HG03432 (cell line): ENCODE measurements around the gene PATL1.
A peak's percentile ranks its signal among the peaks of the same experiment; 100 is the strongest.
"Not testable (repeated sequence)": the region's sequence is repeated elsewhere in the genome, so short reads cannot be mapped to it uniquely, and the experiment has no call there.

ENCODE experiments used
- ATAC-seq: cut with Tn5 transposase; IDR thresholded peaks from one replicate; pipeline ENCODE4 v1.9.1; 2021; ENCODE audit warnings: mild to moderate bottlenecking, moderate library complexity; ENCODE audit not compliant: unreplicated experiment

Gene PATL1

GRCh38 chr11:59678118-59678812 lies 9.4 kb upstream of the PATL1 start:
- ATAC-seq, result no peak

- no peak for ATAC-seq
Measured at GRCh38 chr11:59676205-59676604, 7.4 kb upstream of the PATL1 start.

GRCh38 chr11:59674291-59674690 lies 5.5 kb upstream of the PATL1 start:
- no peak for ATAC-seq

GRCh38 chr11:59673291-59673690 lies 4.5 kb upstream of the PATL1 start:
- no peak for ATAC-seq

- ATAC-seq, result no peak
Measured at GRCh38 chr11:59671471-59671870, 2.6 kb upstream of the PATL1 start.

GRCh38 chr11:59669611-59670009 lies 773 bp upstream of the PATL1 start:
- no peak for ATAC-seq

- ATAC-seq, result peak; percentile 36
Measured at GRCh38 chr11:59668188-59668949, 468 bp downstream of the PATL1 start.

GRCh38 chr11:59667812-59668187 lies 1.0 kb downstream of the PATL1 start:
- no peak for ATAC-seq

- no peak for ATAC-seq
Measured at GRCh38 chr11:59666969-59667368, 1.9 kb downstream of the PATL1 start.

- ATAC-seq, result no peak
Measured at GRCh38 chr11:59660621-59661020, 8.2 kb downstream of the PATL1 start.

GRCh38 chr11:59659981-59660380 lies 8.9 kb downstream of the PATL1 start:
- no peak for ATAC-seq

- ATAC-seq, result no peak
Measured at GRCh38 chr11:59658036-59658435, 10.8 kb downstream of the PATL1 start.

- ATAC-seq, result no peak
Measured at GRCh38 chr11:59654893-59655292, 13.9 kb downstream of the PATL1 start.

GRCh38 chr11:59647245-59647980 lies 21.4 kb downstream of the PATL1 start:
- no peak for ATAC-seq

GRCh38 chr11:59644528-59644927 lies 24.3 kb downstream of the PATL1 start:
- no peak for ATAC-seq

GRCh38 chr11:59643390-59643789 lies 25.4 kb downstream of the PATL1 start:
- no peak for ATAC-seq

- ATAC-seq, result no peak
Measured at GRCh38 chr11:59641156-59641555, 27.7 kb downstream of the PATL1 start.

GRCh38 chr11:59630493-59630892 lies 38.3 kb downstream of the PATL1 start:
- no peak for ATAC-seq

GRCh38 chr11:59629996-59630395 lies 38.8 kb downstream of the PATL1 start:
- ATAC-seq, result no peak

GRCh38 chr11:59626969-59627368 lies 41.9 kb downstream of the PATL1 start:
- not testable (repeated sequence) for ATAC-seq

GRCh38 chr11:59625703-59626102 lies 43.1 kb downstream of the PATL1 start:
- no peak for ATAC-seq

- ATAC-seq, result no peak
Measured at GRCh38 chr11:59617876-59618275, 51.0 kb downstream of the PATL1 start.
